ENCODE data around the gene AGBL1. TPM values are rescaled to one million over a fixed set of nuclear protein-coding genes. Genes with fewer than 3 reads are reported as not detected.
A peak's percentile ranks its signal among the peaks of the same experiment; 100 is the strongest.

Gene AGBL1
- total RNA-seq, 1 experiment from 2014 or later: not detected

GRCh38 chr15:86300390-86301125 is 220.9 kb downstream of the AGBL1 start:
- no peak overlapping the region for H2BK12ac ChIP-seq (ENCODE audit: insufficient read length, low read depth, low read length)
- H3K27me3 ChIP-seq (ENCODE audit: insufficient read depth, low read length): no peaks in the 10 kb centered on the region; the same call in 1 of the 2 replicates
- no peak overlapping the region for H2BK120ac ChIP-seq (ENCODE audit: low read depth, low read length, poor library complexity, severe bottlenecking)
- DNase-seq: no peak
- no peaks in the 10 kb centered on the region for H3K79me1 ChIP-seq (ENCODE audit: insufficient read depth, low read depth, low read length, poor library complexity, severe bottlenecking)
- Mint-ChIP-seq H3K27ac (peak overlapping the region; percentile 49 to 87 (median 82); a peak in 4 of 7 replicates), H3K9me3 (no peaks in the 10 kb centered on the region), H3K4me1 (peaks cover 33 to 48% of the 10 kb centered on the region in 2 experiments), H3K36me3 (ENCODE audit: insufficient read depth in 1 of 3, low read depth in 3 of 3) (no peaks in the 10 kb centered on the region), H3K27me3 (ENCODE audit: low read depth) (no peaks in the 10 kb centered on the region), H3K4me3 (no peak overlapping the region)
- peaks cover 17% of the 10 kb centered on the region; the same call in 1 of the 2 replicates for H3K4me1 ChIP-seq (ENCODE audit: insufficient read depth, low read length)
- H3K4me2 ChIP-seq (ENCODE audit: insufficient read depth, insufficient read length, low read length): no peak overlapping the region
- H2BK15ac ChIP-seq (ENCODE audit: low read depth, low read length): no peak overlapping the region
- no peak overlapping the region for H4K8ac ChIP-seq (replicated peaks; ENCODE audit: insufficient read length, low read depth, low read length)
- no peak overlapping the region for H2BK20ac ChIP-seq (ENCODE audit: low read depth, low read length, poor library complexity, severe bottlenecking)
- no peak overlapping the region for H4K91ac ChIP-seq (ENCODE audit: insufficient read length, low read depth, low read length)
- no peak overlapping the region for H3K23ac ChIP-seq (ENCODE audit: insufficient read length, low read depth, low read length)
- H2AFZ ChIP-seq (ENCODE audit: low read length): no peak overlapping the region
- H3K18ac ChIP-seq (ENCODE audit: insufficient read length, low read depth, low read length): no peak overlapping the region
- no peak overlapping the region for H3T11ph ChIP-seq (ENCODE audit: low read length)
- H4K5ac ChIP-seq (ENCODE audit: insufficient read length, low read depth, low read length): no peak overlapping the region
- H3K9me3 ChIP-seq (ENCODE audit: control insufficient read depth, low read depth, low read length): no peaks in the 10 kb centered on the region
- H3K14ac ChIP-seq (ENCODE audit: insufficient read depth, low read length): no peak overlapping the region
- H3K79me2 ChIP-seq (ENCODE audit: insufficient read depth, low read length): no peaks in the 10 kb centered on the region
- TF ChIP-seq CTCF (conservative IDR thresholded peaks at IDR 0.05): no peak
- H3K27ac ChIP-seq (ENCODE audit: insufficient read length, low read depth, low read length): no peak overlapping the region
- H4K20me1 ChIP-seq (ENCODE audit: control insufficient read depth, insufficient read depth, insufficient read length): no peaks in the 10 kb centered on the region
- no peaks in the 10 kb centered on the region for H3K23me2 ChIP-seq (ENCODE audit: insufficient read length, low read depth, low read length, poor library complexity, severe bottlenecking)
- no peak overlapping the region for H3K4ac ChIP-seq (ENCODE audit: low read depth, low read length)
- H2AK5ac ChIP-seq (ENCODE audit: insufficient read length, low read length): no peak overlapping the region
- H3K9ac ChIP-seq (ENCODE audit: extremely low read depth, insufficient read length, low read length): no peak overlapping the region
- no CpG with 5 or more reads among the region's 4 CpGs for WGBS (ENCODE audit: extremely low coverage, insufficient read length, low lambda C conversion rate)
- H2BK5ac ChIP-seq (ENCODE audit: insufficient read length, low read length): no peak overlapping the region
- H3K56ac ChIP-seq (ENCODE audit: insufficient read length, low read depth, low read length): no peak overlapping the region

Measured in H9 (cell line).